Breast epithelium (tissue), 4 donors: ENCODE measurements around the gene CCDC47. TPM values are rescaled to one million over a fixed set of nuclear protein-coding genes. Genes with fewer than 3 reads are reported as not detected.
"Not testable (repeated sequence)": the region's sequence is repeated elsewhere in the genome, so short reads cannot be mapped to it uniquely, and the experiment has no call there.

Experiments
- DNase-seq, 2 donors: peaks; one replicate each; pipeline ENCODE4 v3.0.0-alpha.2; 2019; ENCODE audit warnings: low spot score in 2 of 2
- H3K27ac ChIP-seq, 2 donors: fragments of 200-600 bp; sonication (generic) in 1 of 2; one replicate each; pipeline ENCODE4 v1.5.1; 2016 to 2019; ENCODE audit warnings: mild to moderate bottlenecking in 1 of 2
- H3K27me3 ChIP-seq, 2 donors: fragments of 200-600 bp; sonication (generic) in 1 of 2; one replicate each; pipeline versions ENCODE4 v1.5.1 to v1.6.0; 2017 to 2019; ENCODE audit warnings: control low read depth in 1 of 2, mild to moderate bottlenecking in 1 of 2
- H3K36me3 ChIP-seq: fragments of 200-600 bp; one replicate; pipeline ENCODE4 v1.5.1; 2019
- H3K4me1 ChIP-seq, 2 donors: fragments of 200-600 bp; sonication (generic); one replicate each; pipeline ENCODE4 v1.5.1; 2016 to 2019; ENCODE audit warnings: control low read depth in 1 of 2
- H3K4me3 ChIP-seq, 3 donors: fragments of 200-600 bp; sonication (generic); 1 replicate in 2 of 3; 2 replicates in 1 of 3; pipeline ENCODE4 v1.5.1; 2016 to 2019; ENCODE audit warnings: mild to moderate bottlenecking in 3 of 3, moderate library complexity in 2 of 3
- H3K9me3 ChIP-seq, 2 donors: fragments of 200-600 bp; sonication (generic) in 1 of 2; one replicate each; pipeline ENCODE4 v1.5.1; 2016 to 2019; ENCODE audit warnings: control low read depth in 1 of 2
- POLR2A ChIP-seq: fragments of 450-650 bp; IDR thresholded peaks from one replicate; pipeline ENCODE4 v1.6.1; 2016; ENCODE audit warnings: antibody characterized with exemption, mild to moderate bottlenecking, moderate library complexity
- POLR2AphosphoS5 ChIP-seq, 3 donors: sonication (generic); formaldehyde crosslinking; IDR thresholded peaks; one replicate each; pipeline ENCODE4 v1.6.1; 2017; ENCODE audit warnings: antibody characterized with exemption in 3 of 3
- intact Hi-C: fragments of 100-400 bp; cut with DNase I; formaldehyde crosslinking; loops from one replicate; pipeline ENCODE4 v1.15.1; 2023; ENCODE audit warnings: low total_unique reads
- total RNA-seq, 3 donors: library from RNA; depleted of rRNA; stranded (reverse); fragments of >200 nt; gene quantifications; one replicate each; pipeline ENCODE4 v1.1.0, GENCODE V29; 2016
- TF ChIP-seq, protein P1 (sequence below), 3 donors: fragments of 450-650 bp; IDR thresholded peaks; one replicate each; pipeline ENCODE4 v1.5.1; 2016 to 2017; ENCODE audit warnings: antibody characterized with exemption in 3 of 3, mild to moderate bottlenecking in 3 of 3, moderate library complexity in 3 of 3

The CCDC47 gene
- total RNA-seq, 3 donors from 2014 or later: 54.1 to 89.5 (median 81.7) TPM

DNA sequence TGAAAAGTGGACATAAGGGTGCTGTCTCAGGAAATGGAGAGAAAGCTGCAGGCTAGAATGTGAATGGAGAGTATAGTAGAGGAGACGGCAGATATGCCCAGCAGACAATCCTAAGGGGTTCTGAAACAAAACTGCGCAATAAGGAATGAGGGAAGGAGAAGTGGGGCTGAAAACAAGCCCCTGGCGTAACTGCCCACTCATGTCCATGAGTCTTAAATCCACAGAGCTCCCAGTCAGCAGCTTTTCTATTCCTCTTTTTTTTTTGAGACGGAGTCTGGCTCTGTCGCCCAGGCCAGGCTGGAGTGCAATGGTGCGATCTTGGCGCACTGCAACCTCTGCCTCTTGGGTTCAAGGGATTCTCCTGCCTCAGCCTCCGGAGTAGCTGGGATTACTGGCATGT, 37.7 kb downstream of the CCDC47 start:
- H3K4me3 ChIP-seq: no peak overlapping the region
- intact Hi-C loops: no loop called here
- no peaks in the 10 kb centered on the region for H3K4me1 ChIP-seq
- DNase-seq: no peak
- no peaks in the 10 kb centered on the region for H3K27me3 ChIP-seq
- H3K36me3 ChIP-seq: no peaks in the 10 kb centered on the region
- TF ChIP-seq POLR2AphosphoS5 (IDR thresholded peaks at IDR 0.05): no peak
- TF ChIP-seq POLR2A: no peak
- TF ChIP-seq, protein P1, sequence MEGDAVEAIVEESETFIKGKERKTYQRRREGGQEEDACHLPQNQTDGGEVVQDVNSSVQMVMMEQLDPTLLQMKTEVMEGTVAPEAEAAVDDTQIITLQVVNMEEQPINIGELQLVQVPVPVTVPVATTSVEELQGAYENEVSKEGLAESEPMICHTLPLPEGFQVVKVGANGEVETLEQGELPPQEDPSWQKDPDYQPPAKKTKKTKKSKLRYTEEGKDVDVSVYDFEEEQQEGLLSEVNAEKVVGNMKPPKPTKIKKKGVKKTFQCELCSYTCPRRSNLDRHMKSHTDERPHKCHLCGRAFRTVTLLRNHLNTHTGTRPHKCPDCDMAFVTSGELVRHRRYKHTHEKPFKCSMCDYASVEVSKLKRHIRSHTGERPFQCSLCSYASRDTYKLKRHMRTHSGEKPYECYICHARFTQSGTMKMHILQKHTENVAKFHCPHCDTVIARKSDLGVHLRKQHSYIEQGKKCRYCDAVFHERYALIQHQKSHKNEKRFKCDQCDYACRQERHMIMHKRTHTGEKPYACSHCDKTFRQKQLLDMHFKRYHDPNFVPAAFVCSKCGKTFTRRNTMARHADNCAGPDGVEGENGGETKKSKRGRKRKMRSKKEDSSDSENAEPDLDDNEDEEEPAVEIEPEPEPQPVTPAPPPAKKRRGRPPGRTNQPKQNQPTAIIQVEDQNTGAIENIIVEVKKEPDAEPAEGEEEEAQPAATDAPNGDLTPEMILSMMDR (IDR thresholded peaks at IDR 0.05): no peak
- no peak overlapping the region for H3K27ac ChIP-seq
- H3K9me3 ChIP-seq: no peaks in the 10 kb centered on the region

DNA sequence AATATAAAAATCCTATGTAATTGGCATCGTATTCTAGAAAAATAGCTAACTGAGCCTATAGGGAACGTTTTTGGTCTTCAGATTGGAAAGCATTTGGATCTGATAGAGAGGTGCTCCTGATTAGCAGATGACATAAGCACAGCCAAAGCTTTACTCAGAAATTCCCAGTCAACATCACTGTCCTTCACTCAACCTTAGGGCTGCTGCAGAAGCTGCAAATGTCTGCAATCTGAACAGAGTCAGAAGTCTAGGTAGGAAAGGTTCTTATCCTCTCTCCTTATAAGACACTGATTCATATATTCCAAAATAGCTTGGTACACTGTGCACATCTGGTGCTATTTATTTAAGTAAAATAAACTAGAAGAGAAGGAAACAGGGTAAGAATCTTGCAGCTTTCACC, 51.0 kb downstream of the CCDC47 start:
- H3K27me3 ChIP-seq: no peaks in the 10 kb centered on the region
- intact Hi-C loops: no loop called here
- TF ChIP-seq POLR2AphosphoS5 (IDR thresholded peaks at IDR 0.05) (no peak), POLR2A (no peak)
- TF ChIP-seq, protein P1 (IDR thresholded peaks at IDR 0.05): no peak
- H3K4me3 ChIP-seq: no peak overlapping the region
- H3K4me1 ChIP-seq: no peaks in the 10 kb centered on the region
- no peaks in the 10 kb centered on the region for H3K9me3 ChIP-seq
- no peak overlapping the region for H3K27ac ChIP-seq
- DNase-seq: no peak
- H3K36me3 ChIP-seq: no peaks in the 10 kb centered on the region

DNA sequence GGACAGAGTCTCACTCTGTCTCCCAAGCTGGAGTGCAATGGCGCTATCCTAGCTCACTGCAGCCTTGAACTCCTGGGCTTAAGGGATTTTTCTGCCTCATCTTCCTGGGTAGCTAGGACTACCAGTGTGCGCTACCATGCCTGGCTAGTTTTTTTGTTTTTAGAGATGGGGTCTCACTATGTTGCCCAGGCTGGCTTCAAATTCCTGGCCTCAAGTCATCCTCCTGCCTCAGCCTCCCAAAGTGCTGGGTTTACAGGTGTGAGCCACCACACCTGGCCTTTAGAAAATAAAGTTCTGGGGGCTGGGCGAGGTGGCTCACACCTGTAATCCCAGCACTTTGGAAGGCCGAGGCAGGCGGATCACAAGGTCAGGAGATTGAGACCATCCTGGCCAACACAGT, 53.2 kb downstream of the CCDC47 start:
- H3K4me1 ChIP-seq, DNase-seq, H3K27me3 ChIP-seq, H3K9me3 ChIP-seq, H3K4me3 ChIP-seq, H3K27ac ChIP-seq, intact Hi-C loops, H3K36me3 ChIP-seq: not testable (repeated sequence)

DNA sequence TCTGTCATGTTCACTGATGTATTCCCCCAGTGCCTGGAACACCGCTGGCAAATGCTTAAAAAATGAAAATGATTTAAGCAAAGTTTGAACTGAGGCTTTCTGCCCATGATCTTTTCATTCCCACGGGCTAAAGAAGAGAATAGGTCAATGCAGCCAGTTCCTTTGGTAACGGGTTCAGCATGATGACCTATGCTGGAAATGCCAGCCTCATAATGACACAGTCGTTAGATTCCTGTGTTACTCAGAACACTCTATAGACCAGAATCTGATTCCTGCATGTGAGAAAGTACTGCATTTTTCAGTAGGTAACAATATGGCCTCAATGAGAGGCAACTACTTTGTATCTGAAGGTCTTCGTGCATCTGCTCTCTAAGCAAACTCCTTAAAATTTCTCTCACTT, 54.4 kb downstream of the CCDC47 start:
- Histone ChIP-seq H3K4me1 (no peaks in the 10 kb centered on the region), H3K27ac (no peak overlapping the region), H3K9me3 (no peaks in the 10 kb centered on the region), H3K27me3 (no peaks in the 10 kb centered on the region), H3K4me3 (no peak overlapping the region), H3K36me3 (no peaks in the 10 kb centered on the region)
- no peak for DNase-seq
- intact Hi-C loops: no loop called here
- TF ChIP-seq, protein P1 (IDR thresholded peaks at IDR 0.05): no peak
- TF ChIP-seq POLR2AphosphoS5 (IDR thresholded peaks at IDR 0.05) (no peak), POLR2A (no peak)

DNA sequence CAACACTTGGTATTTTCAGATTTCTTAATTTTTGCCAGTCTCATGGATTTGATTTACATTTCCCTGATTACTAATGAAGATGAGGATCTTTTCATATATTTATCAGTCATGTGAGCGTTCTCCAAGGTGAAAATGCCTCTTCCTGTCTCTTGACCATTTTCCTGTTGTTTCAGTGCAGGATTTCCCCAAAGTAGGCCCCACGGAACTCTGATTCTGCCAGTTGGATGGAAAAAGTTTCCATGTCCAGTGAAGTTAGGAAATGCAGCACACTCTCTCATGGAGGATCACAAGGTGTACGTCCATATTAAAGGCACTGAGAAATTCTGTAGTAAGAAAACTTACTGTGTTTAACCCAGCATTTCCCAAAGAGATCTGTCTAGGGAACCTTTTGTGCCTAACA, 57.0 kb downstream of the CCDC47 start:
- no peaks in the 10 kb centered on the region for H3K4me1 ChIP-seq
- TF ChIP-seq POLR2A (no peak), POLR2AphosphoS5 (IDR thresholded peaks at IDR 0.05) (no peak)
- TF ChIP-seq, protein P1 (IDR thresholded peaks at IDR 0.05): no peak
- intact Hi-C loops: no loop called here

More for the DNA sequence above, 57.0 kb downstream of the CCDC47 start:
- DNase-seq: no peak
- Histone ChIP-seq H3K27ac (no peak overlapping the region), H3K36me3 (peaks cover 4% of the 10 kb centered on the region), H3K9me3 (no peaks in the 10 kb centered on the region), H3K4me3 (no peak overlapping the region), H3K27me3 (no peaks in the 10 kb centered on the region)
